SK-N-SH treated with all-trans-retinoic acid at 6 μM for 48 hours (cell line): Measurements from ENCODE around the gene BARHL1.

Experiments used
- PPARA ChIP-seq: fragments of 250-450 bp; sonication (Bioruptor Pico); IDR thresholded peaks from 2 replicates; pipeline ENCODE4 v1.5.0; 2020; ENCODE audit warnings: mild to moderate bottlenecking, borderline replicate concordance
- ZFP30 ChIP-seq: fragments of 450-650 bp; formaldehyde crosslinking; IDR thresholded peaks from 2 replicates; pipeline ENCODE4 v1.5.0; 2022; ENCODE audit warnings: mild to moderate bottlenecking, moderate library complexity

GRCh38 chr9:132555528-132555927 is 26.9 kb upstream of the BARHL1 start:
- TF ChIP-seq ZFP30 (no peak), PPARA (CRISPR knock-in tag) (no peak)
